K562 (cell line): Measurements from ENCODE around the gene PLPP1. TPM values are rescaled to one million over a fixed set of nuclear protein-coding genes. Genes with fewer than 3 reads are reported as not detected.
A peak's percentile ranks its signal among the peaks of the same experiment; 100 is the strongest.

Experiments used
- ATAC-seq: fragments of 200-7000 bp; cut with Tn5 transposase; 3 replicates; pipeline ENCODE4 v1.9.1; 2020; ENCODE audit warnings: moderate library complexity
- BruUV-seq: library from RNA; stranded (reverse); fragments of 400-500 nt; replicated peaks from 2 replicates; lab custom pipeline; 2021; lab: Mats Ljungman, UMichigan
- CTCF ChIA-PET: fragments of 300-600 bp; formaldehyde crosslinking; extraction: SDS; loops from one replicate; lab custom pipeline; 2021; ENCODE audit warnings: low intra/inter-chr PET ratio; lab: Yijun Ruan, JAX
- POLR2A ChIA-PET: fragments of 300-600, 350-650 bp; sonication (Branson Sonifier 250); formaldehyde crosslinking; extraction: SDS; loops from one replicate; lab custom pipeline; 2021; ENCODE audit warnings: antibody characterized with exemption, inconsistent platforms; lab: Yijun Ruan, JAX
- DNase-seq, 4 experiments: peaks; one replicate each; pipeline versions ENCODE4 v3.0.0 to v3.0.0-alpha.2; 2011 to 2018; ENCODE audit warnings: low spot score in 3 of 4, mixed read lengths in 3 of 4; ENCODE audit errors: extremely low read depth in 1 of 4
- FAIRE-seq: peaks from 2 replicates; lab custom pipeline; 2011; peaks lifted over from hg19 to GRCh38; lab: Jason Lieb, UNC
- H2AFZ ChIP-seq: 2 replicates; pipeline ENCODE4 v1.6.0; 2011; ENCODE audit warnings: low read depth, low read length, control low read depth, inconsistent platforms
- H3K27ac ChIP-seq: fragments of 200-600 bp; 3 replicates; pipeline ENCODE4 v1.8.0; 2011; ENCODE audit warnings: low read depth, mild to moderate bottlenecking, control low read depth, inconsistent platforms, low read length, moderate library complexity, mixed read lengths; ENCODE audit errors: extremely low read depth
- H3K27me3 ChIP-seq, 2 experiments: fragments of 300-600 bp in 1 of 2; 2 replicates in 1 of 2; 3 replicates in 1 of 2; pipeline versions ENCODE4 v1.6.0 to v1.8.0; 2011; ENCODE audit warnings: inconsistent platforms in 2 of 2, low read length in 2 of 2, mild to moderate bottlenecking in 1 of 2, mixed read lengths in 1 of 2, moderate library complexity in 1 of 2; ENCODE audit not compliant: control insufficient read depth in 2 of 2, insufficient read depth in 2 of 2
- H3K36me3 ChIP-seq: fragments of 300-600 bp; 3 replicates; pipeline ENCODE4 v1.8.0; 2011; ENCODE audit warnings: mild to moderate bottlenecking, low read length, inconsistent platforms; ENCODE audit not compliant: control insufficient read depth, insufficient read depth
- H3K4me1 ChIP-seq, 2 experiments: fragments of 200-600 bp in 1 of 2; replicated peaks in 1 of 2; 2 replicates in 1 of 2; 3 replicates in 1 of 2; pipeline versions ENCODE4 v1.5.1 to v1.8.0; 2011; ENCODE audit warnings: inconsistent platforms in 2 of 2, low read length in 2 of 2, mild to moderate bottlenecking in 1 of 2, mixed read lengths in 1 of 2, moderate library complexity in 1 of 2; ENCODE audit not compliant: control insufficient read depth in 2 of 2, insufficient read depth in 2 of 2
- H3K4me2 ChIP-seq: 2 replicates; pipeline ENCODE4 v1.6.1; 2011; ENCODE audit warnings: low read length, control low read depth, inconsistent platforms, mixed read lengths; ENCODE audit not compliant: insufficient read depth
- H3K4me3 ChIP-seq: fragments of 200-600 bp; sonication (generic), shearing (Covaris generic); 2 replicates; pipeline ENCODE4 v1.5.1; 2016; ENCODE audit warnings: control low read depth, inconsistent platforms
- H3K79me2 ChIP-seq: fragments of 200-600 bp; 3 replicates; pipeline ENCODE4 v1.8.0; 2011; ENCODE audit warnings: low read length, inconsistent platforms; ENCODE audit not compliant: control insufficient read depth, insufficient read depth
- H3K9ac ChIP-seq, 2 experiments: 2 replicates each; pipeline versions ENCODE4 v1.6.0 to v1.6.1; 2011; ENCODE audit warnings: low read depth in 2 of 2, low read length in 2 of 2, control low read depth in 1 of 2, inconsistent platforms in 1 of 2, mild to moderate bottlenecking in 1 of 2, mixed read lengths in 1 of 2; ENCODE audit not compliant: insufficient read depth in 1 of 2
- H3K9me1 ChIP-seq: one replicate; pipeline ENCODE4 v1.6.0; 2011; ENCODE audit warnings: inconsistent platforms, mild to moderate bottlenecking, low read length, moderate library complexity; ENCODE audit not compliant: control insufficient read depth, insufficient read depth
- H3K9me3 ChIP-seq: replicated peaks from 2 replicates; pipeline ENCODE4 v1.5.1; 2011; ENCODE audit warnings: low read depth, low read length, inconsistent platforms; ENCODE audit not compliant: control insufficient read depth, insufficient read depth
- H4K20me1 ChIP-seq: replicated peaks from 2 replicates; pipeline ENCODE4 v1.6.1; 2011; ENCODE audit warnings: low read length, inconsistent platforms, mixed read lengths; ENCODE audit not compliant: control insufficient read depth, insufficient read depth
- C11orf30 ChIP-seq: fragments of 450-650 bp; IDR thresholded peaks from 2 replicates; pipeline ENCODE4 v1.6.1; 2016; ENCODE audit warnings: low read depth, mild to moderate bottlenecking
- CEBPG ChIP-seq, 3 experiments: fragments of 200-800 bp in 1 of 3; sonication (Bioruptor generic) in 1 of 3; sonication (generic) in 1 of 3; formaldehyde crosslinking in 1 of 3; IDR thresholded peaks in 2 of 3; conservative IDR thresholded peaks in 1 of 3; 2 replicates each; pipeline versions ENCODE4 v1.6.1 to v1.8.0; 2016 to 2022; ENCODE audit warnings: missing compliant biosample characterization in 2 of 3, missing genetic modification characterization in 2 of 3, mild to moderate bottlenecking in 1 of 3, missing genetic modification reagents in 1 of 3
- MAFG ChIP-seq: fragments of 450-650 bp; conservative IDR thresholded peaks from 2 replicates; pipeline ENCODE4 v1.6.1; 2016; ENCODE audit warnings: missing genetic modification characterization, missing compliant biosample characterization
- MTA1 ChIP-seq: fragments of 450-650 bp; IDR thresholded peaks from 2 replicates; pipeline ENCODE4 v1.6.1; 2017; ENCODE audit warnings: borderline replicate concordance
- ZNF316 ChIP-seq: fragments of 450-650 bp; IDR thresholded peaks from 2 replicates; pipeline ENCODE4 v1.6.1; 2016
- WGBS: fragments of 100-300 bp; shearing (Covaris generic); methylation state at CpG from one replicate; pipeline ENCODE4 v1.1.6; 2016; ENCODE audit warnings: low coverage, mixed read lengths; ENCODE audit not compliant: insufficient coverage; ENCODE audit errors: missing lambda C conversion rate; 5-methylcytosine and 5-hydroxymethylcytosine counted together
- in situ Hi-C: fragments of 300-500 bp; cut with MboI; formaldehyde crosslinking; loops from 4 replicates; pipeline ENCODE4 v1.15.0; 2018; ENCODE audit warnings: inconsistent platforms, mixed read lengths
- intact Hi-C: fragments of 100-400 bp; cut with micrococcal nuclease; formaldehyde crosslinking; loops from 2 replicates; pipeline ENCODE4 v1.14.2; 2022
- polyA plus RNA-seq, 8 experiments: library from polyadenylated mRNA; depleted of rRNA in 4 of 8; stranded (reverse) in 5 of 8; unstranded in 3 of 8; fragments of >200 nt; fragmentation: Nextera tagmentation in 2 of 8; fragmentation: Illumina TruSeq in 1 of 8; extraction: Ambion mirVana in 2 of 8; extraction: Trizol in 1 of 8; gene quantifications; 2 replicates each; pipeline versions ENCODE4 v1.2.1 to v1.2.3, GENCODE V29; 2011 to 2014; ENCODE audit warnings: inconsistent platforms in 1 of 8, missing spikeins in 1 of 8
- total RNA-seq, 7 experiments: library from RNA; depleted of rRNA in 6 of 7; stranded (reverse); fragments of >200 nt in 6 of 7; fragmentation: Illumina TruSeq in 2 of 7; extraction: Trizol in 2 of 7; gene quantifications; 2 replicates each; pipeline versions ENCODE4 v1.2.1 to v1.2.3, GENCODE V29; 2011 to 2021; ENCODE audit warnings: low replicate concordance in 1 of 7
- TF ChIP-seq, protein P1 (sequence below), 2 experiments: fragments of 250-450 bp in 1 of 2; fragments of 450-650 bp in 1 of 2; sonication (Bioruptor Pico) in 1 of 2; IDR thresholded peaks; 2 replicates each; pipeline versions ENCODE4 v1.6.1 to v1.8.0; 2016 to 2021; ENCODE audit warnings: mild to moderate bottlenecking in 2 of 2, moderate library complexity in 2 of 2, missing compliant biosample characterization in 1 of 2, missing genetic modification characterization in 1 of 2

PLPP1 gene
- total and polyA plus RNA-seq, 9 of the 15 experiments (the other 6 are each of a cell fraction or from before 2014, with no cell fraction given): 0.04 to 0.24 (median 0.04) TPM; not detected in 6

DNA sequence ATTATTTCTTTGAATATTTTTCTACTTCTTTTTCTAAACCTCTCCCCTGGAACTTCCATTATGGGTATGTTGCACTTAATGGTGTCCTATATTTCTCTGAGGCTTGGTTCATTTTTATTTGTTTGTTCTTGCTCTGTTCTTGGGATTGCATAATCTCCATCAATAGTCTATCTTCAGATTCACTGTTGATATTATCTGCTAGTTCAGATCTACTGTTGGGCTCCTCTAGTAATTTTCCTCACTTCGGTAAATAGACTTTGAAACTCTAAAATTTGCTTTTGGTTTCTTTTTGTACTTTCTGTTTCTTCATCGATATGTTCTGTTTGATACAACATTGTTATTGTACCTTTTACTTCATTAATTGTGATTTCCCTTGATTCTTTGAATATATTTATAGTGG is 150.7 kb downstream of the PLPP1 start:
- WGBS: 64% methylated on average over 2 of the region's 2 CpGs
- Histone ChIP-seq H2AFZ (no peak overlapping the region), H3K36me3 (peaks cover 70% of the 10 kb centered on the region), H3K27ac (no peak overlapping the region), H3K27me3 (no peaks in the 10 kb centered on the region), H3K9me3 (no peaks in the 10 kb centered on the region), H3K4me3 (no peak overlapping the region)
- FAIRE-seq: no peak
- CTCF ChIA-PET: no interaction called here
- TF ChIP-seq, protein P1, sequence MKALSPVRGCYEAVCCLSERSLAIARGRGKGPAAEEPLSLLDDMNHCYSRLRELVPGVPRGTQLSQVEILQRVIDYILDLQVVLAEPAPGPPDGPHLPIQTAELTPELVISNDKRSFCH (CRISPR knock-in tag; IDR thresholded peaks at IDR 0.05): no peak
- TF ChIP-seq, protein P1 (tag; IDR thresholded peaks at IDR 0.05): no peak
- TF ChIP-seq CEBPG (CRISPR knock-in tag; IDR thresholded peaks at IDR 0.05) (no peak), CEBPG (tag; conservative IDR thresholded peaks at IDR 0.05 in 1 of 2, IDR thresholded peaks at IDR 0.05 in 1 of 2) (peak in 1 of 2 experiments; percentile 57; a peak in 1 of 4 replicates)
- TF ChIP-seq, all 486 proteins: peak for 1
- ATAC-seq (no peak), DNase-seq (no peak)
- peaks cover 0 to 1% of the 10 kb centered on the region in 2 experiments; a peak in 2 of 5 replicates for H3K4me1 ChIP-seq
- no TSS peak for BruUV-seq
- POLR2A ChIA-PET: no interaction called here
- peaks cover 11% of the 10 kb centered on the region for H3K79me2 ChIP-seq
- no peak overlapping the region for H3K9ac ChIP-seq
- intact Hi-C loops (no loop called here), in situ Hi-C loops (no loop called here)
- no peak overlapping the region for H3K4me2 ChIP-seq
- H4K20me1 ChIP-seq: no peaks in the 10 kb centered on the region
- no peaks in the 10 kb centered on the region for H3K9me1 ChIP-seq

GRCh38 chr5:55383254-55383653 is 151.5 kb downstream of the PLPP1 start:
- Histone ChIP-seq H3K79me2 (peaks cover 11% of the 10 kb centered on the region), H3K4me3 (no peak overlapping the region), H4K20me1 (no peaks in the 10 kb centered on the region), H3K9me3 (no peaks in the 10 kb centered on the region), H3K27me3 (no peaks in the 10 kb centered on the region), H2AFZ (no peak overlapping the region), H3K4me1 (no peaks in the 10 kb centered on the region), H3K9me1 (no peaks in the 10 kb centered on the region), H3K36me3 (peaks cover 69% of the 10 kb centered on the region), H3K9ac (no peak overlapping the region), H3K4me2 (no peak overlapping the region), H3K27ac (no peak overlapping the region)
- BruUV-seq: no TSS peak
- TF ChIP-seq MTA1: no peak
- peak; percentile 7; the same call in 1 of the 2 replicates for TF ChIP-seq C11orf30
- TF ChIP-seq ZNF316: 0 out of 2 replicates have a peak, but pooled peaks have one; percentile 23
- TF ChIP-seq MAFG: 0 out of 2 replicates have a peak, but pooled peaks have one; percentile 17
- no peak for DNase-seq
- ChIA-PET POLR2A (no interaction called here), CTCF (no interaction called here)
- FAIRE-seq: no peak
- intact Hi-C loops: no loop called here
- in situ Hi-C loops: no loop called here
- ATAC-seq: no peak
